Stimulated activated naive B cell treated with anti-CD40 and anti-IgM and Interleukin-4, amounts not matched to agents 10 μg/mL and 1 μg/mL and 100 μg/mL, for 72 hours (primary cell): ENCODE measurements around the gene CARMIL1.

ENCODE experiments used
- ATAC-seq, 2 donors: fragments of 150-1000 bp; cut with Tn5 transposase; replicated peaks; 2 replicates each; pipeline ENCODE4 v1.10.0; 2021; ENCODE audit warnings: moderate library complexity in 1 of 2
- DNase-seq: peaks from one replicate; pipeline ENCODE4 v3.0.0; 2021
- H3K27ac Mint-ChIP-seq: one replicate; pipeline ENCODE4 v1.8.0; 2022; ENCODE audit warnings: mild to moderate bottlenecking, mixed read lengths
- H3K27me3 Mint-ChIP-seq, 2 donors: one replicate each; pipeline ENCODE4 v1.8.0; 2022; ENCODE audit warnings: mixed read lengths in 2 of 2
- H3K36me3 Mint-ChIP-seq, 2 donors: one replicate each; pipeline ENCODE4 v1.8.0; 2022; ENCODE audit warnings: mixed read lengths in 2 of 2, mild to moderate bottlenecking in 1 of 2
- H3K4me1 Mint-ChIP-seq, 2 donors: one replicate each; pipeline ENCODE4 v1.8.0; 2022; ENCODE audit warnings: mixed read lengths in 2 of 2, mild to moderate bottlenecking in 1 of 2
- H3K4me3 Mint-ChIP-seq, 2 donors: one replicate each; pipeline ENCODE4 v1.8.0; 2022; ENCODE audit warnings: mild to moderate bottlenecking in 2 of 2, mixed read lengths in 2 of 2, moderate library complexity in 1 of 2
- H3K9me3 Mint-ChIP-seq, 2 donors: one replicate each; pipeline ENCODE4 v1.8.0; 2022; ENCODE audit warnings: mixed read lengths in 2 of 2, mild to moderate bottlenecking in 1 of 2

CARMIL1 gene

GRCh38 chr6:25399885-25400284 is 120.7 kb downstream of the CARMIL1 start:
- Mint-ChIP-seq H3K27ac (no peak overlapping the region), H3K27me3 (no peaks in the 10 kb centered on the region), H3K9me3 (no peaks in the 10 kb centered on the region), H3K4me3 (no peak overlapping the region), H3K4me1 (peaks cover 0 to 8% of the 10 kb centered on the region in 2 donors), H3K36me3 (no peaks in the 10 kb centered on the region)
- DNase-seq (no peak), ATAC-seq (no peak)

DNA sequence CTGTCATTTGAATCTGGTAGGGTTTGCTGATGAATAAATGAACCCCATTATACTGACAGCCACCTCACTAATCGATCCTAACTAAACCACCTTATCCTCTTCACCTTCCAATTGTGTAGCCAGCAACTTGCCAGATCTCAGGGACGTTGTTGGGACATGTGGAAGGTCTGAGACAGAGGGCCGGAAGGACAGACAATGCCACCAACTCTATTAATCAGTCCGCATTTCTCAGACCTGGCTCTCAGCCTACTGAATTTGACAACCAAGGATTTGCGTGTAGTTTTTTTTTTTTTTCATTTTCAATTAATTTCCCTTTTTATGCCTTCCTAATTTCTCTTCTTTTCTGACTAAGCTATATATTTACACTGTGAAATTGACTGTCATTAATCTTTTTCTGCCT is 122.5 kb downstream of the CARMIL1 start:
- H3K27me3 Mint-ChIP-seq = no peaks in the 10 kb centered on the region
- H3K4me1 Mint-ChIP-seq = peaks cover 0 to 9% of the 10 kb centered on the region in 2 donors
- no peaks in the 10 kb centered on the region for H3K36me3 Mint-ChIP-seq
- H3K4me3 Mint-ChIP-seq = no peak overlapping the region
- no peak for DNase-seq
- H3K27ac Mint-ChIP-seq = no peak overlapping the region
- ATAC-seq = no peak
- no peaks in the 10 kb centered on the region for H3K9me3 Mint-ChIP-seq

- DNase-seq (no peak), ATAC-seq (no peak)
- H3K36me3 Mint-ChIP-seq = no peaks in the 10 kb centered on the region
- peaks cover 0 to 8% of the 10 kb centered on the region in 2 donors for H3K4me1 Mint-ChIP-seq
- no peak overlapping the region for H3K27ac Mint-ChIP-seq
- no peak overlapping the region for H3K4me3 Mint-ChIP-seq
- H3K27me3 Mint-ChIP-seq = no peaks in the 10 kb centered on the region
- no peaks in the 10 kb centered on the region for H3K9me3 Mint-ChIP-seq
Observed at GRCh38 chr6:25402125-25402524, 123.0 kb downstream of the CARMIL1 start.

GRCh38 chr6:25403150-25403549 is 124.0 kb downstream of the CARMIL1 start:
- no peaks in the 10 kb centered on the region for H3K27me3 Mint-ChIP-seq
- no peaks in the 10 kb centered on the region for H3K36me3 Mint-ChIP-seq
- no peaks in the 10 kb centered on the region for H3K9me3 Mint-ChIP-seq
- peak overlapping the region in 1 of 2 donors; percentile 28 for H3K4me3 Mint-ChIP-seq
- H3K27ac Mint-ChIP-seq = no peak overlapping the region
- ATAC-seq (no peak), DNase-seq (no peak)
- H3K4me1 Mint-ChIP-seq = peaks cover 0 to 6% of the 10 kb centered on the region in 2 donors

DNA sequence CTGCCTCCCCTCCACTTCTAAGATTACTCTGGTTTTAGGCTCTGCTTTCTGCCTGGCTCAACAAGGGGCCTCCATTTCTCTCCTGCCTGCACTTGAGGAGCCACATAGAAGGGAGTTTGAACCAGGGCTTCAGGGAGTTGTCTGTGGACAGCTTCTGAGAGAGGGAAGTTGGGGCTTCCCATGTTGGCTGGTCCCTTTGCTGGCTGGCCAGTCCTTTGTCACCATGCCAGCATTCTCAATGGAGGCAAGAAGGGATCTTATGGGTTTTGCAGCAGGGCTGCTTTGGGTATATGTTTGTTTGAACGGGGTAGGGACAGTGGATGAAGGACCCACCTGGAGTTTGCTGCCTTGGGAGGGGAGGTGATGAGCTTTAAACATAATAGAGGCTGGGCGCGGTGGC is 124.9 kb downstream of the CARMIL1 start:
- Mint-ChIP-seq H3K36me3 (no peaks in the 10 kb centered on the region), H3K27ac (peak overlapping the region; percentile 72), H3K9me3 (no peaks in the 10 kb centered on the region), H3K27me3 (no peaks in the 10 kb centered on the region), H3K4me1 (peaks cover 0 to 6% of the 10 kb centered on the region in 2 donors), H3K4me3 (no peak overlapping the region)
- ATAC-seq (no peak), DNase-seq (no peak)

- H3K27ac Mint-ChIP-seq = peak overlapping the region; percentile 72
- H3K9me3 Mint-ChIP-seq = no peaks in the 10 kb centered on the region
- H3K4me3 Mint-ChIP-seq = no peak overlapping the region
Observed at GRCh38 chr6:25404693-25405169, 125.6 kb downstream of the CARMIL1 start.

GRCh38 chr6:25405442-25405841 is 126.3 kb downstream of the CARMIL1 start:
- no peak overlapping the region for H3K4me3 Mint-ChIP-seq
- DNase-seq (no peak), ATAC-seq (peak; percentile 57 to 59)
- H3K9me3 Mint-ChIP-seq = no peaks in the 10 kb centered on the region
- no peaks in the 10 kb centered on the region for H3K27me3 Mint-ChIP-seq
- peaks cover 5 to 6% of the 10 kb centered on the region in 2 donors for H3K4me1 Mint-ChIP-seq
- no peak overlapping the region for H3K27ac Mint-ChIP-seq
- H3K36me3 Mint-ChIP-seq = no peaks in the 10 kb centered on the region

More at GRCh38 chr6:25404693-25405169, 125.6 kb downstream of the CARMIL1 start:
- ATAC-seq (peak; percentile 96 to 98), DNase-seq (peak; percentile 36)
- Mint-ChIP-seq H3K27me3 (no peaks in the 10 kb centered on the region), H3K4me1 (peaks cover 0 to 6% of the 10 kb centered on the region in 2 donors), H3K36me3 (no peaks in the 10 kb centered on the region)

- Mint-ChIP-seq H3K36me3 (no peaks in the 10 kb centered on the region), H3K27ac (no peak overlapping the region), H3K27me3 (no peaks in the 10 kb centered on the region), H3K9me3 (no peaks in the 10 kb centered on the region), H3K4me1 (peaks cover 6 to 20% of the 10 kb centered on the region in 2 donors), H3K4me3 (no peak overlapping the region)
- DNase-seq (no peak), ATAC-seq (no peak)
Observed at GRCh38 chr6:25407431-25407830, 128.3 kb downstream of the CARMIL1 start.

- peak overlapping the region in 1 of 2 donors; percentile 51 for H3K4me3 Mint-ChIP-seq
- no peaks in the 10 kb centered on the region for H3K27me3 Mint-ChIP-seq
- DNase-seq = no peak
- H3K27ac Mint-ChIP-seq = no peak overlapping the region
- ATAC-seq = no peak
- no peaks in the 10 kb centered on the region for H3K9me3 Mint-ChIP-seq
- peaks cover 7 to 39% of the 10 kb centered on the region in 2 donors for H3K4me1 Mint-ChIP-seq
- no peaks in the 10 kb centered on the region for H3K36me3 Mint-ChIP-seq
Observed at GRCh38 chr6:25410102-25410501, 130.9 kb downstream of the CARMIL1 start.

GRCh38 chr6:25411316-25411950 is 132.3 kb downstream of the CARMIL1 start:
- no peak for ATAC-seq
- Mint-ChIP-seq H3K36me3 (no peaks in the 10 kb centered on the region), H3K9me3 (no peaks in the 10 kb centered on the region), H3K4me3 (no peak overlapping the region), H3K4me1 (peaks cover 7 to 39% of the 10 kb centered on the region in 2 donors), H3K27ac (no peak overlapping the region), H3K27me3 (peaks cover 0 to 7% of the 10 kb centered on the region in 2 donors)
- no peak for DNase-seq

GRCh38 chr6:25413207-25413905 is 134.2 kb downstream of the CARMIL1 start:
- peaks cover 7 to 39% of the 10 kb centered on the region in 2 donors for H3K4me1 Mint-ChIP-seq
- ATAC-seq = peak; percentile 73 to 84
- no peaks in the 10 kb centered on the region for H3K36me3 Mint-ChIP-seq
- H3K27ac Mint-ChIP-seq = no peak overlapping the region
- peaks cover 0 to 7% of the 10 kb centered on the region in 2 donors for H3K27me3 Mint-ChIP-seq
- H3K4me3 Mint-ChIP-seq = peak overlapping the region in 1 of 2 donors; percentile 49
- no peaks in the 10 kb centered on the region for H3K9me3 Mint-ChIP-seq
- peak; percentile 15 for DNase-seq

GRCh38 chr6:25414168-25414567 is 135.0 kb downstream of the CARMIL1 start:
- H3K4me1 Mint-ChIP-seq = peaks cover 7 to 39% of the 10 kb centered on the region in 2 donors
- peaks cover 0 to 7% of the 10 kb centered on the region in 2 donors for H3K27me3 Mint-ChIP-seq
- no peak for DNase-seq
- no peaks in the 10 kb centered on the region for H3K9me3 Mint-ChIP-seq
- H3K4me3 Mint-ChIP-seq = no peak overlapping the region
- ATAC-seq = no peak
- no peaks in the 10 kb centered on the region for H3K36me3 Mint-ChIP-seq
- no peak overlapping the region for H3K27ac Mint-ChIP-seq

DNA sequence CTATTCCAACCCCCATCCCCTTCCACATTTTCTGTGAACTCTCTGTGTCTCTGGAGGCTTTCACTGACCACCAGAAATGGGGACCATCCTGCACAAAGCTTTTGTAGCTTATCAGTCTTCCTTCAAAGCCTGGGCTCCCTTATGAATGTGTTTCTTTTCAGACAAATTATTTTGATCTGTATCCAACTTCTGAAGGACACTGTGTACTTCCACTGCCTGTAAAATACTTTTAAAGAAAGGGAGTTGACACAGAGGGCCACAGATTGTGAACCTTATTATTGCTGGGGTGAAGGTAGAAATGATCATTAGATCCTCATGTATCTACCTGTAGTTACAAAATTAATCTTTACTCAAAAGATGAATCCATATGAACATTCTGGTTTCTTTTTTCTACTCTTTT is 135.6 kb downstream of the CARMIL1 start:
- peaks cover 0 to 3% of the 10 kb centered on the region in 2 donors for H3K36me3 Mint-ChIP-seq
- H3K4me1 Mint-ChIP-seq = peaks cover 7 to 39% of the 10 kb centered on the region in 2 donors
- H3K27ac Mint-ChIP-seq = no peak overlapping the region
- H3K27me3 Mint-ChIP-seq = peaks cover 0 to 7% of the 10 kb centered on the region in 2 donors
- H3K4me3 Mint-ChIP-seq = no peak overlapping the region
- no peak for ATAC-seq
- DNase-seq = no peak
- H3K9me3 Mint-ChIP-seq = no peaks in the 10 kb centered on the region

- ATAC-seq (no peak), DNase-seq (no peak)
- Mint-ChIP-seq H3K27me3 (peaks cover 0 to 7% of the 10 kb centered on the region in 2 donors), H3K9me3 (peaks cover 0 to 3% of the 10 kb centered on the region in 2 donors), H3K27ac (no peak overlapping the region), H3K4me3 (no peak overlapping the region), H3K36me3 (peaks cover 4 to 7% of the 10 kb centered on the region in 2 donors), H3K4me1 (peaks cover 7 to 35% of the 10 kb centered on the region in 2 donors)
Observed at GRCh38 chr6:25415274-25415673, 136.1 kb downstream of the CARMIL1 start.

GRCh38 chr6:25415701-25416100 is 136.5 kb downstream of the CARMIL1 start:
- ATAC-seq (no peak), DNase-seq (no peak)
- H3K4me1 Mint-ChIP-seq = peaks cover 7 to 33% of the 10 kb centered on the region in 2 donors
- H3K9me3 Mint-ChIP-seq = peaks cover 0 to 3% of the 10 kb centered on the region in 2 donors
- H3K27me3 Mint-ChIP-seq = peaks cover 0 to 7% of the 10 kb centered on the region in 2 donors
- peaks cover 6 to 9% of the 10 kb centered on the region in 2 donors for H3K36me3 Mint-ChIP-seq
- H3K27ac Mint-ChIP-seq = no peak overlapping the region
- no peak overlapping the region for H3K4me3 Mint-ChIP-seq
